Naive B cell (primary cell): ENCODE data around the gene RNF220. TPM values are rescaled to one million over a fixed set of nuclear protein-coding genes. Genes with fewer than 3 reads are reported as not detected.
"Not testable (repeated sequence)": the region's sequence is repeated elsewhere in the genome, so short reads cannot be mapped to it uniquely, and the experiment has no call there.

Experiments
- ATAC-seq, 2 donors: fragments of 150-1000 bp; cut with Tn5 transposase; 2 replicates each; pipeline ENCODE4 v1.10.0; 2021; ENCODE audit warnings: low read depth in 2 of 2, mild to moderate bottlenecking in 2 of 2, moderate library complexity in 2 of 2
- DNase-seq: peaks from one replicate; pipeline ENCODE4 v3.0.0; 2022
- H3K27ac Mint-ChIP-seq, 6 donors: one replicate each; pipeline ENCODE4 v1.8.0; 2020 to 2022; ENCODE audit warnings: mild to moderate bottlenecking in 6 of 6, mixed read lengths in 6 of 6, moderate library complexity in 5 of 6, inconsistent platforms in 2 of 6
- H3K27me3 Mint-ChIP-seq, 3 donors: one replicate each; pipeline ENCODE4 v1.8.0; 2021 to 2022; ENCODE audit warnings: mixed read lengths in 3 of 3, mild to moderate bottlenecking in 1 of 3
- H3K36me3 Mint-ChIP-seq, 2 donors: one replicate each; pipeline ENCODE4 v1.8.0; 2020 to 2022; ENCODE audit warnings: mixed read lengths in 2 of 2, inconsistent platforms in 1 of 2, mild to moderate bottlenecking in 1 of 2
- H3K4me1 Mint-ChIP-seq, 3 donors: one replicate each; pipeline ENCODE4 v1.8.0; 2020 to 2022; ENCODE audit warnings: mixed read lengths in 3 of 3, inconsistent platforms in 1 of 3, mild to moderate bottlenecking in 1 of 3, moderate library complexity in 1 of 3
- H3K4me3 Mint-ChIP-seq, 8 donors: one replicate each; pipeline ENCODE4 v1.8.0; 2020 to 2022; ENCODE audit warnings: mild to moderate bottlenecking in 8 of 8, mixed read lengths in 8 of 8, moderate library complexity in 8 of 8, inconsistent platforms in 2 of 8
- H3K9me3 Mint-ChIP-seq, 7 donors: one replicate each; pipeline ENCODE4 v1.8.0; 2020 to 2022; ENCODE audit warnings: mixed read lengths in 7 of 7, mild to moderate bottlenecking in 5 of 7, inconsistent platforms in 2 of 7, moderate library complexity in 1 of 7
- polyA plus RNA-seq, 6 donors: library from polyadenylated mRNA; unstranded; fragments of 300-500 nt; fragmentation: Illumina TruSeq; gene quantifications; one replicate each; pipeline ENCODE4 v1.2.3, GENCODE V29; 2021; ENCODE audit warnings: low read depth in 6 of 6

The RNF220 gene
- polyA plus RNA-seq, 6 donors from 2014 or later = 75.3 to 117 (median 82.4) TPM

GRCh38 chr1:44499306-44499705, 94.3 kb downstream of the RNF220 start:
- H3K36me3 Mint-ChIP-seq = no peaks in the 10 kb centered on the region
- DNase-seq (no peak), ATAC-seq (no peak)
- H3K27me3 Mint-ChIP-seq = peaks cover 0 to 8% (median 0%) of the 10 kb centered on the region in 3 donors
- H3K4me3 Mint-ChIP-seq = no peak overlapping the region
- H3K27ac Mint-ChIP-seq = no peak overlapping the region
- no peaks in the 10 kb centered on the region for H3K9me3 Mint-ChIP-seq
- H3K4me1 Mint-ChIP-seq = peaks cover 0 to 2% (median 0%) of the 10 kb centered on the region in 3 donors

- DNase-seq = no peak
Measured at GRCh38 chr1:44500181-44501046, 95.4 kb downstream of the RNF220 start.

GRCh38 chr1:44501047-44501890, 96.2 kb downstream of the RNF220 start:
- H3K4me3 Mint-ChIP-seq = peak overlapping the region in 1 of 8 donors; percentile 57
- DNase-seq (no peak), ATAC-seq (no peak)
- H3K27me3 Mint-ChIP-seq = peaks cover 0 to 7% (median under 1%) of the 10 kb centered on the region in 3 donors
- H3K27ac Mint-ChIP-seq = peak overlapping the region in 1 of 6 donors; percentile 44
- H3K36me3 Mint-ChIP-seq = no peaks in the 10 kb centered on the region
- peaks cover 0 to 4% (median 0%) of the 10 kb centered on the region in 3 donors for H3K4me1 Mint-ChIP-seq
- H3K9me3 Mint-ChIP-seq = no peaks in the 10 kb centered on the region

More at GRCh38 chr1:44500181-44501046, 95.4 kb downstream of the RNF220 start:
- Mint-ChIP-seq H3K4me1 (peaks cover 0 to 4% (median 0%) of the 10 kb centered on the region in 3 donors), H3K27me3 (peaks cover 0 to 8% (median 0%) of the 10 kb centered on the region in 3 donors), H3K4me3 (no peak overlapping the region), H3K9me3 (no peaks in the 10 kb centered on the region), H3K36me3 (no peaks in the 10 kb centered on the region), H3K27ac (no peak overlapping the region)
- no peak for ATAC-seq

- not testable (repeated sequence) for ATAC-seq, H3K36me3 Mint-ChIP-seq, H3K27ac Mint-ChIP-seq, H3K9me3 Mint-ChIP-seq, H3K27me3 Mint-ChIP-seq, H3K4me3 Mint-ChIP-seq, H3K4me1 Mint-ChIP-seq, DNase-seq
Measured at GRCh38 chr1:44502823-44503222, 97.8 kb downstream of the RNF220 start.

GRCh38 chr1:44503625-44504024, 98.6 kb downstream of the RNF220 start:
- H3K4me3 Mint-ChIP-seq = peak overlapping the region in 2 of 8 donors; percentile 10 to 80
- DNase-seq (no peak), ATAC-seq (peak in 1 of 2 donors; percentile 55)
- H3K36me3 Mint-ChIP-seq = no peaks in the 10 kb centered on the region
- H3K27me3 Mint-ChIP-seq = peaks cover 2 to 14% (median 7%) of the 10 kb centered on the region in 3 donors
- peaks cover 0 to 4% (median 0%) of the 10 kb centered on the region in 3 donors for H3K4me1 Mint-ChIP-seq
- peak overlapping the region in 2 of 6 donors; percentile 59 to 80 for H3K27ac Mint-ChIP-seq
- no peaks in the 10 kb centered on the region for H3K9me3 Mint-ChIP-seq

- DNase-seq (no peak), ATAC-seq (no peak)
- Mint-ChIP-seq H3K4me3 (peak overlapping the region in 2 of 8 donors; percentile 3 to 50), H3K27ac (no peak overlapping the region), H3K9me3 (no peaks in the 10 kb centered on the region), H3K36me3 (no peaks in the 10 kb centered on the region), H3K4me1 (peaks cover 0 to 4% (median 0%) of the 10 kb centered on the region in 3 donors), H3K27me3 (peaks cover 7 to 20% (median 7%) of the 10 kb centered on the region in 3 donors)
Measured at GRCh38 chr1:44505210-44505993, 100.3 kb downstream of the RNF220 start.

- DNase-seq = no peak
- H3K27ac Mint-ChIP-seq = peak overlapping the region in 2 of 6 donors; percentile 15 to 76
- no peaks in the 10 kb centered on the region for H3K9me3 Mint-ChIP-seq
- H3K4me1 Mint-ChIP-seq = peaks cover 0 to 6% (median 4%) of the 10 kb centered on the region in 3 donors
- ATAC-seq = no peak
- H3K36me3 Mint-ChIP-seq = no peaks in the 10 kb centered on the region
- H3K27me3 Mint-ChIP-seq = peaks cover 7 to 32% (median 9%) of the 10 kb centered on the region in 3 donors
- no peak overlapping the region for H3K4me3 Mint-ChIP-seq
Measured at GRCh38 chr1:44507490-44508396, 102.7 kb downstream of the RNF220 start.

GRCh38 chr1:44508397-44508745, 103.3 kb downstream of the RNF220 start:
- ATAC-seq (no peak), DNase-seq (no peak)
- no peaks in the 10 kb centered on the region for H3K36me3 Mint-ChIP-seq
- H3K4me1 Mint-ChIP-seq = peaks cover 0 to 5% (median 4%) of the 10 kb centered on the region in 3 donors
- no peak overlapping the region for H3K4me3 Mint-ChIP-seq
- peaks cover 7 to 32% (median 9%) of the 10 kb centered on the region in 3 donors for H3K27me3 Mint-ChIP-seq
- H3K9me3 Mint-ChIP-seq = no peaks in the 10 kb centered on the region
- H3K27ac Mint-ChIP-seq = peak overlapping the region in 1 of 6 donors; percentile 15

- Mint-ChIP-seq H3K4me1 (peaks cover 0 to 7% (median 2%) of the 10 kb centered on the region in 3 donors), H3K9me3 (no peaks in the 10 kb centered on the region), H3K27me3 (peaks cover 9 to 41% (median 10%) of the 10 kb centered on the region in 3 donors), H3K36me3 (no peaks in the 10 kb centered on the region), H3K4me3 (no peak overlapping the region), H3K27ac (peak overlapping the region in 1 of 6 donors; percentile 39)
- DNase-seq = no peak
- no peak for ATAC-seq
Measured at GRCh38 chr1:44511363-44511762, 106.3 kb downstream of the RNF220 start.

GRCh38 chr1:44511769-44512168, 106.7 kb downstream of the RNF220 start:
- Mint-ChIP-seq H3K9me3 (no peaks in the 10 kb centered on the region), H3K27ac (peak overlapping the region in 1 of 6 donors; percentile 39), H3K27me3 (peaks cover 9 to 45% (median 11%) of the 10 kb centered on the region in 3 donors), H3K4me1 (peaks cover 0 to 7% (median 2%) of the 10 kb centered on the region in 3 donors), H3K36me3 (no peaks in the 10 kb centered on the region), H3K4me3 (peak overlapping the region in 1 of 8 donors; percentile 35)
- ATAC-seq (no peak), DNase-seq (no peak)

- Mint-ChIP-seq H3K4me1 (peaks cover 0 to 7% (median 2%) of the 10 kb centered on the region in 3 donors), H3K4me3 (peak overlapping the region in 2 of 8 donors; percentile 35 to 56), H3K36me3 (no peaks in the 10 kb centered on the region), H3K9me3 (no peaks in the 10 kb centered on the region), H3K27ac (peak overlapping the region in 1 of 6 donors; percentile 16), H3K27me3 (peaks cover 11 to 45% (median 12%) of the 10 kb centered on the region in 3 donors)
- DNase-seq (no peak), ATAC-seq (peak in 1 of 2 donors; percentile 51)
Measured at GRCh38 chr1:44512313-44512885, 107.3 kb downstream of the RNF220 start.

GRCh38 chr1:44513111-44513510, 108.1 kb downstream of the RNF220 start:
- Mint-ChIP-seq H3K27ac (no peak overlapping the region), H3K27me3 (peaks cover 11 to 46% (median 13%) of the 10 kb centered on the region in 3 donors), H3K4me1 (peaks cover 0 to 7% (median 2%) of the 10 kb centered on the region in 3 donors), H3K36me3 (no peaks in the 10 kb centered on the region), H3K4me3 (no peak overlapping the region), H3K9me3 (no peaks in the 10 kb centered on the region)
- DNase-seq (no peak), ATAC-seq (no peak)
